Stomach (tissue), 9 donors: ENCODE results near the gene MGAT5. TPM values are rescaled to one million over a fixed set of nuclear protein-coding genes. Genes with fewer than 3 reads are reported as not detected.

ENCODE experiments used
- DNase-seq, 2 donors: peaks; one replicate each; pipeline versions ENCODE4 v3.0.0 to v3.0.0-alpha.2; 2013 to 2019
- H3K27ac ChIP-seq, 5 donors: fragments of 200-600 bp in 4 of 5; sonication (generic) in 4 of 5; one replicate each; pipeline ENCODE4 v1.5.1; 2013 to 2019; ENCODE audit warnings: mild to moderate bottlenecking in 1 of 5, moderate library complexity in 1 of 5
- H3K27me3 ChIP-seq, 3 donors: fragments of 200-600 bp; sonication (generic); one replicate each; pipeline ENCODE4 v1.5.1; 2017 to 2019; ENCODE audit warnings: mixed run types in 1 of 3
- H3K36me3 ChIP-seq, 4 donors: fragments of 200-600 bp; sonication (generic); 1 replicate in 3 of 4; 2 replicates in 1 of 4; pipeline ENCODE4 v1.5.1; 2016 to 2019
- H3K4me1 ChIP-seq, 4 donors: fragments of 200-600 bp; sonication (generic); one replicate each; pipeline ENCODE4 v1.5.1; 2016 to 2019
- H3K4me3 ChIP-seq, 4 donors: fragments of 200-600 bp; sonication (generic) in 3 of 4; one replicate each; pipeline ENCODE4 v1.5.1; 2016 to 2019; ENCODE audit warnings: mild to moderate bottlenecking in 1 of 4
- H3K9me3 ChIP-seq, 4 donors: fragments of 200-600 bp; sonication (generic); one replicate each; pipeline ENCODE4 v1.5.1; 2016 to 2019
- CTCF ChIP-seq, 7 experiments: fragments of 450-650 bp in 4 of 7; fragments of 200-600 bp in 3 of 7; sonication (generic) in 3 of 7; IDR thresholded peaks; one replicate each; pipeline ENCODE4 v1.5.1; 2016 to 2019; ENCODE audit warnings: antibody characterized with exemption in 7 of 7, control low read depth in 2 of 7, mild to moderate bottlenecking in 1 of 7
- EP300 ChIP-seq: sonication (generic); formaldehyde crosslinking; IDR thresholded peaks from one replicate; pipeline ENCODE4 v1.6.1; 2017; ENCODE audit warnings: antibody characterized with exemption
- POLR2A ChIP-seq, 4 donors: fragments of 450-650 bp; IDR thresholded peaks; one replicate each; pipeline ENCODE4 v1.6.1; 2016; ENCODE audit warnings: antibody characterized with exemption in 4 of 4, control low read depth in 2 of 4, mild to moderate bottlenecking in 1 of 4, moderate library complexity in 1 of 4
- POLR2AphosphoS5 ChIP-seq, 3 donors: sonication (generic); formaldehyde crosslinking; IDR thresholded peaks; one replicate each; pipeline ENCODE4 v1.6.1; 2016; ENCODE audit warnings: antibody characterized with exemption in 3 of 3
- WGBS, 5 donors: extraction: QIAGEN DNeasy Blood & Tissue Kit in 3 of 5; methylation state at CpG; one replicate each; pipeline versions ENCODE4 v1.1.5 to v1.1.7; 2013 to 2018; 5-methylcytosine and 5-hydroxymethylcytosine counted together
- intact Hi-C: fragments of 100-400 bp; cut with DNase I; formaldehyde crosslinking; loops from one replicate; pipeline ENCODE4 v1.15.1; 2023; ENCODE audit warnings: low total_unique reads
- polyA plus RNA-seq, 3 donors: library from polyadenylated mRNA; stranded (reverse); fragments of 200-250 nt; gene quantifications; one replicate each; pipeline ENCODE4 v1.2.3, GENCODE V29; 2013
- total RNA-seq, 5 donors: library from RNA; depleted of rRNA; stranded (reverse); fragments of >200 nt; gene quantifications; one replicate each; pipeline versions ENCODE4 v1.1.0 to v1.2.3, GENCODE V29; 2014 to 2016
- donor health status: healthy with polysubstance abuse.
- donor health status: Bipolar disorder and iron deficiency.
- donor health status: healthy.

MGAT5 gene
- total and polyA plus RNA-seq, 8 donors = 3.9 to 125 (median 46.0) TPM

GRCh38 chr2:134405611-134406081 lies 151.8 kb downstream of the MGAT5 start:
- no peaks in the 10 kb centered on the region for H3K9me3 ChIP-seq
- H3K27ac ChIP-seq = peak overlapping the region in 1 of 5 donors; percentile 3
- intact Hi-C loops = no loop called here
- no peak for TF ChIP-seq EP300
- DNase-seq = no peak
- H3K4me1 ChIP-seq = peaks cover 6 to 74% (median 23%) of the 10 kb centered on the region in 4 donors
- 70 to 87% (median 79%) methylated on average over 3 of the region's 3 CpGs for WGBS, 5 donors
- no peaks in the 10 kb centered on the region for H3K27me3 ChIP-seq
- no peak overlapping the region for H3K4me3 ChIP-seq
- peaks cover 0 to 36% (median 26%) of the 10 kb centered on the region in 4 donors for H3K36me3 ChIP-seq

- Histone ChIP-seq H3K36me3 (peaks cover 0 to 36% (median 26%) of the 10 kb centered on the region in 4 donors), H3K27me3 (no peaks in the 10 kb centered on the region), H3K27ac (peak overlapping the region in 1 of 5 donors; percentile 3), H3K9me3 (no peaks in the 10 kb centered on the region), H3K4me3 (no peak overlapping the region), H3K4me1 (peaks cover under 1 to 74% (median 27%) of the 10 kb centered on the region in 4 donors)
- no peak for TF ChIP-seq EP300
- peak in 1 of 3 donors; percentile 46 for TF ChIP-seq POLR2AphosphoS5 (IDR thresholded peaks at IDR 0.05)
- 82 to 90% (median 87%) methylated on average over 5 of the region's 5 CpGs for WGBS, 5 donors
- peak in 1 of 2 donors; percentile 44 for DNase-seq
- intact Hi-C loops = no loop called here
Observed at GRCh38 chr2:134406311-134406710, 152.4 kb downstream of the MGAT5 start.

- Histone ChIP-seq H3K36me3 (peaks cover 0 to 36% (median 26%) of the 10 kb centered on the region in 4 donors), H3K4me1 (peaks cover 5 to 75% (median 29%) of the 10 kb centered on the region in 4 donors), H3K27me3 (no peaks in the 10 kb centered on the region), H3K27ac (no peak overlapping the region), H3K4me3 (no peak overlapping the region), H3K9me3 (no peaks in the 10 kb centered on the region)
- TF ChIP-seq EP300 = no peak
- TF ChIP-seq CTCF (IDR thresholded peaks at IDR 0.05) = no peak
- no peak for TF ChIP-seq POLR2AphosphoS5 (IDR thresholded peaks at IDR 0.05)
- TF ChIP-seq POLR2A (IDR thresholded peaks at IDR 0.05) = no peak
- intact Hi-C loops = no loop called here
- WGBS, 5 donors = 71 to 96% (median 88%) methylated on average over 3 of the region's 3 CpGs
- DNase-seq = no peak
Observed at GRCh38 chr2:134406736-134407135, 152.9 kb downstream of the MGAT5 start.

GRCh38 chr2:134407154-134407890 lies 153.4 kb downstream of the MGAT5 start:
- intact Hi-C loops = no loop called here
- DNase-seq = no peak
- WGBS, 5 donors = 76 to 90% (median 83%) methylated on average over 4 of the region's 4 CpGs
- Histone ChIP-seq H3K27me3 (no peaks in the 10 kb centered on the region), H3K4me3 (no peak overlapping the region), H3K36me3 (peaks cover 0 to 36% (median 26%) of the 10 kb centered on the region in 4 donors), H3K27ac (no peak overlapping the region), H3K9me3 (no peaks in the 10 kb centered on the region), H3K4me1 (peaks cover 11 to 75% (median 32%) of the 10 kb centered on the region in 4 donors)
- no peak for TF ChIP-seq CTCF (IDR thresholded peaks at IDR 0.05)
- no peak for TF ChIP-seq POLR2AphosphoS5 (IDR thresholded peaks at IDR 0.05)
- no peak for TF ChIP-seq EP300
- TF ChIP-seq POLR2A (IDR thresholded peaks at IDR 0.05) = no peak

GRCh38 chr2:134408386-134408785 lies 154.5 kb downstream of the MGAT5 start:
- Histone ChIP-seq H3K27ac (peak overlapping the region in 1 of 5 donors; percentile 50), H3K4me1 (peaks cover 11 to 71% (median 33%) of the 10 kb centered on the region in 4 donors), H3K27me3 (no peaks in the 10 kb centered on the region), H3K4me3 (no peak overlapping the region), H3K9me3 (no peaks in the 10 kb centered on the region), H3K36me3 (peaks cover 0 to 36% (median 27%) of the 10 kb centered on the region in 4 donors)
- TF ChIP-seq CTCF (IDR thresholded peaks at IDR 0.05) (no peak), POLR2A (IDR thresholded peaks at IDR 0.05) (no peak), EP300 (no peak), POLR2AphosphoS5 (IDR thresholded peaks at IDR 0.05) (no peak)
- intact Hi-C loops = no loop called here
- WGBS, 5 donors = 40 to 81% (median 59%) methylated on average over 3 of the region's 3 CpGs
- no peak for DNase-seq
